GM12892 (cell line): ENCODE results near the gene MYL12A.

Experiments used
- DNase-seq: peaks from one replicate; pipeline ENCODE4 v3.0.0; 2011; ENCODE audit not compliant: insufficient read length
- FAIRE-seq: peaks from 2 replicates; lab custom pipeline; 2011; peaks lifted over from hg19 to GRCh38; lab: Jason Lieb, UNC
- POLR2A ChIP-seq: IDR thresholded peaks from 2 replicates; pipeline ENCODE4 v1.6.1; 2011; ENCODE audit warnings: low read depth, low read length, control low read depth
- POLR2AphosphoS5 ChIP-seq: IDR thresholded peaks from 2 replicates; pipeline ENCODE4 v1.6.1; 2011; ENCODE audit warnings: low read depth, low read length, control low read depth
- TAF1 ChIP-seq: IDR thresholded peaks from 2 replicates; pipeline ENCODE4 v1.6.1; 2011; ENCODE audit warnings: low read depth, mild to moderate bottlenecking, control low read depth, low read length, borderline replicate concordance

MYL12A gene

GRCh38 chr18:3257627-3258120 lies 10.1 kb downstream of the MYL12A start:
- FAIRE-seq (no peak), DNase-seq (no peak)
- TF ChIP-seq TAF1 (no peak), POLR2AphosphoS5 (no peak), POLR2A (no peak)

GRCh38 chr18:3260995-3261372 lies 13.4 kb downstream of the MYL12A start:
- TF ChIP-seq TAF1, result no peak
- TF ChIP-seq POLR2AphosphoS5, result no peak
- no peak for TF ChIP-seq POLR2A
- FAIRE-seq, result no peak

GRCh38 chr18:3261373-3262233 lies 14.0 kb downstream of the MYL12A start, which contains the start of gene MYL12B:
Gene MYL12B (plus strand): TSS chr18:3262133. CDS start chr18:3272899, 10,766 bp downstream.
- TF ChIP-seq POLR2AphosphoS5 (peak; percentile 85), POLR2A (peak; percentile 92), TAF1 (peak; percentile 75)
- DNase-seq, result peak; percentile 60
- peak; percentile 93 for FAIRE-seq

More at GRCh38 chr18:3260995-3261372, 13.4 kb downstream of the MYL12A start:
- no peak for DNase-seq

- DNase-seq (peak; percentile 25), FAIRE-seq (no peak)
- TF ChIP-seq POLR2A (no peak), TAF1 (no peak), POLR2AphosphoS5 (no peak)
Observed at GRCh38 chr18:3262234-3263131, 14.9 kb downstream of the MYL12A start.

- FAIRE-seq (no peak), DNase-seq (no peak)
- TF ChIP-seq TAF1 (no peak), POLR2A (no peak), POLR2AphosphoS5 (no peak)
Observed at GRCh38 chr18:3263132-3263700, 15.6 kb downstream of the MYL12A start.

- DNase-seq (no peak), FAIRE-seq (no peak)
- TF ChIP-seq POLR2AphosphoS5 (no peak), TAF1 (no peak), POLR2A (no peak)
Observed at GRCh38 chr18:3264362-3264761, 16.8 kb downstream of the MYL12A start.

GRCh38 chr18:3265564-3266033 lies 18.0 kb downstream of the MYL12A start:
- DNase-seq (no peak), FAIRE-seq (no peak)
- TF ChIP-seq POLR2A (no peak), POLR2AphosphoS5 (no peak), TAF1 (no peak)

GRCh38 chr18:3266062-3266608 lies 18.5 kb downstream of the MYL12A start:
- TF ChIP-seq POLR2A, result no peak
- no peak for TF ChIP-seq POLR2AphosphoS5
- TF ChIP-seq TAF1, result no peak
- no peak for DNase-seq
- no peak for FAIRE-seq

GRCh38 chr18:3268306-3268705 lies 20.7 kb downstream of the MYL12A start:
- TF ChIP-seq POLR2A (no peak), POLR2AphosphoS5 (no peak), TAF1 (no peak)
- DNase-seq (no peak), FAIRE-seq (no peak)

GRCh38 chr18:3269241-3269913 lies 21.8 kb downstream of the MYL12A start:
- FAIRE-seq (no peak), DNase-seq (no peak)
- TF ChIP-seq TAF1 (no peak), POLR2AphosphoS5 (no peak), POLR2A (no peak)
